SK-N-SH (cell line): ENCODE measurements around the gene EEF1AKMT3. TPM values are rescaled to one million over a fixed set of nuclear protein-coding genes. Genes with fewer than 3 reads are reported as not detected.

Source experiments
- CTCF ChIA-PET: fragments of 300-600, 350-600 bp; formaldehyde crosslinking; extraction: SDS; loops from one replicate; lab custom pipeline; 2021; lab: Yijun Ruan, JAX
- POLR2A ChIA-PET: fragments of 350-600 bp; sonication (Branson Sonifier 250); formaldehyde crosslinking; extraction: SDS; loops from one replicate; lab custom pipeline; 2020; ENCODE audit warnings: antibody characterized with exemption, inconsistent platforms; lab: Yijun Ruan, JAX
- DNase-seq: peaks from one replicate; pipeline ENCODE4 v3.0.0; 2012
- H2AFZ ChIP-seq: fragments of 200-600 bp; sonication (generic); 2 replicates; pipeline ENCODE4 v1.8.1; 2016; ENCODE audit warnings: antibody characterized with exemption, mild to moderate bottlenecking, low read depth
- H3F3A ChIP-seq: fragments of 200-600 bp; sonication (generic); replicated peaks from 2 replicates; pipeline ENCODE3; 2016; ENCODE audit warnings: antibody characterized with exemption, mild to moderate bottlenecking; ENCODE audit not compliant: insufficient read depth
- H3K27ac ChIP-seq, 2 experiments: fragments of 200-500 bp in 1 of 2; fragments of 200-600 bp in 1 of 2; sonication (Bioruptor generic) in 1 of 2; sonication (generic), shearing (Covaris generic) in 1 of 2; 2 replicates each; pipeline versions ENCODE4 v1.5.1 to v1.6.1; 2014 to 2016; ENCODE audit warnings: low read depth in 2 of 2, inconsistent platforms in 1 of 2, low read length in 1 of 2, mild to moderate bottlenecking in 1 of 2, mixed read lengths in 1 of 2
- H3K27me3 ChIP-seq: fragments of 200-600 bp; sonication (generic), shearing (Covaris generic); 2 replicates; pipeline ENCODE4 v1.6.1; 2016; ENCODE audit warnings: mixed run types; ENCODE audit not compliant: insufficient read depth
- H3K36me3 ChIP-seq, 2 experiments: fragments of 200-500 bp in 1 of 2; fragments of 200-600 bp in 1 of 2; sonication (Bioruptor generic) in 1 of 2; sonication (generic) in 1 of 2; replicated peaks in 1 of 2; 2 replicates each; pipeline versions ENCODE3 to v1.5.1; 2014 to 2016; ENCODE audit warnings: low read length in 1 of 2, mild to moderate bottlenecking in 1 of 2; ENCODE audit not compliant: insufficient read depth in 2 of 2, control insufficient read depth in 1 of 2
- H3K4me1 ChIP-seq, 2 experiments: fragments of 200-500 bp in 1 of 2; fragments of 200-600 bp in 1 of 2; sonication (Bioruptor generic) in 1 of 2; sonication (generic), shearing (Covaris generic) in 1 of 2; 2 replicates each; pipeline versions ENCODE4 v1.5.1 to v1.6.1; 2014 to 2016; ENCODE audit warnings: low read depth in 1 of 2, low read length in 1 of 2, mixed run types in 1 of 2; ENCODE audit not compliant: insufficient read depth in 2 of 2, control insufficient read depth in 1 of 2
- H3K4me2 ChIP-seq: fragments of 200-600 bp; sonication (generic), shearing (Covaris generic); 2 replicates; pipeline ENCODE4 v1.6.1; 2017; ENCODE audit warnings: mixed run types
- H3K4me3 ChIP-seq, 2 experiments: fragments of 200-500 bp in 1 of 2; fragments of 200-600 bp in 1 of 2; sonication (Bioruptor generic) in 1 of 2; sonication (generic), shearing (Covaris generic) in 1 of 2; 2 replicates each; pipeline versions ENCODE4 v1.5.1 to v1.8.1; 2014 to 2016; ENCODE audit warnings: low read depth in 2 of 2, inconsistent platforms in 1 of 2, low read length in 1 of 2, mild to moderate bottlenecking in 1 of 2, mixed read lengths in 1 of 2, moderate library complexity in 1 of 2
- H3K79me2 ChIP-seq: fragments of 200-600 bp; sonication (generic); 2 replicates; pipeline ENCODE4 v1.8.1; 2017; ENCODE audit warnings: mild to moderate bottlenecking; ENCODE audit not compliant: insufficient read depth
- H3K9ac ChIP-seq: fragments of 200-600 bp; sonication (generic); 2 replicates; pipeline ENCODE4 v1.6.1; 2017; ENCODE audit warnings: mixed run types
- H3K9me2 ChIP-seq: fragments of 200-600 bp; sonication (generic); 2 replicates; pipeline ENCODE4 v1.6.1; 2017; ENCODE audit warnings: mixed run types
- H3K9me3 ChIP-seq: fragments of 200-600 bp; sonication (generic); 2 replicates; pipeline ENCODE4 v1.6.1; 2017; ENCODE audit warnings: mixed run types, mild to moderate bottlenecking, moderate library complexity
- H4K20me1 ChIP-seq: fragments of 200-600 bp; sonication (generic); 2 replicates; pipeline ENCODE4 v1.6.1; 2017; ENCODE audit warnings: mild to moderate bottlenecking, mixed run types; ENCODE audit not compliant: insufficient read depth
- CHD2 ChIP-seq: fragments of 150-350 bp; IDR thresholded peaks from 2 replicates; pipeline ENCODE4 v1.6.1; 2018; ENCODE audit warnings: low read length; ENCODE audit not compliant: partially characterized antibody
- ELF1 ChIP-seq: IDR thresholded peaks from 2 replicates; pipeline ENCODE4 v1.4.0; 2012
- EP300 ChIP-seq, 2 experiments: IDR thresholded peaks; 2 replicates each; pipeline versions ENCODE4 v1.4.0 to v1.6.1; 2012; ENCODE audit warnings: borderline replicate concordance in 1 of 2, low read depth in 1 of 2, low read length in 1 of 2
- MEF2A ChIP-seq: IDR thresholded peaks from 2 replicates; pipeline ENCODE4 v1.4.0; 2012; ENCODE audit warnings: low read depth, borderline replicate concordance
- MXI1 ChIP-seq: IDR thresholded peaks from 2 replicates; pipeline ENCODE4 v1.6.1; 2012; ENCODE audit warnings: mild to moderate bottlenecking, low read depth, low read length, improper control_type of control experiment
- NRF1 ChIP-seq: IDR thresholded peaks from 2 replicates; pipeline ENCODE4 v1.6.1; 2012; ENCODE audit warnings: low read depth, mild to moderate bottlenecking, low read length
- POLR2AphosphoS5 ChIP-seq: IDR thresholded peaks from 2 replicates; pipeline ENCODE4 v1.6.1; 2012; ENCODE audit warnings: low read depth, low read length
- RXRA ChIP-seq: IDR thresholded peaks from 2 replicates; pipeline ENCODE4 v1.4.0; 2012; ENCODE audit warnings: low read depth, mild to moderate bottlenecking, borderline replicate concordance
- TAF1 ChIP-seq: IDR thresholded peaks from 2 replicates; pipeline ENCODE4 v1.6.1; 2012; ENCODE audit warnings: low read depth, mild to moderate bottlenecking, low read length, moderate library complexity, borderline replicate concordance
- WGBS: methylation state at CpG from one replicate; pipeline ENCODE4 v1.1.6; 2017; ENCODE audit warnings: low lambda C conversion rate; 5-methylcytosine and 5-hydroxymethylcytosine counted together
- polyA plus RNA-seq, 3 experiments: library from polyadenylated mRNA; depleted of rRNA; stranded (reverse); fragments of >200 nt; gene quantifications; 2 replicates each; pipeline ENCODE4 v1.2.3, GENCODE V29; 2012
- TF ChIP-seq, protein P1 (sequence below): IDR thresholded peaks from 2 replicates; pipeline ENCODE4 v1.4.0; 2012; ENCODE audit warnings: low read depth
- TF ChIP-seq, protein P2 (sequence below): IDR thresholded peaks from 2 replicates; pipeline ENCODE4; 2012
- TF ChIP-seq, protein P3 (sequence below): fragments of 200-600 bp; sonication (generic); IDR thresholded peaks from 2 replicates; pipeline ENCODE4 v1.6.1; 2017; ENCODE audit warnings: antibody characterized with exemption, mild to moderate bottlenecking, moderate library complexity
- TF ChIP-seq, protein P4 (sequence below): IDR thresholded peaks from 2 replicates; pipeline ENCODE4 v1.6.1; 2012; ENCODE audit warnings: mild to moderate bottlenecking, low read depth, low read length, moderate library complexity
- TF ChIP-seq, protein P5 (sequence below): fragments of 150-350 bp; IDR thresholded peaks from 2 replicates; pipeline ENCODE4 v1.6.1; 2016; ENCODE audit warnings: mild to moderate bottlenecking, low read depth, low read length

EEF1AKMT3 gene
- polyA plus RNA-seq, 1 of the 3 experiments (the other 2 are of a cell fraction), result 10.3 TPM

DNA sequence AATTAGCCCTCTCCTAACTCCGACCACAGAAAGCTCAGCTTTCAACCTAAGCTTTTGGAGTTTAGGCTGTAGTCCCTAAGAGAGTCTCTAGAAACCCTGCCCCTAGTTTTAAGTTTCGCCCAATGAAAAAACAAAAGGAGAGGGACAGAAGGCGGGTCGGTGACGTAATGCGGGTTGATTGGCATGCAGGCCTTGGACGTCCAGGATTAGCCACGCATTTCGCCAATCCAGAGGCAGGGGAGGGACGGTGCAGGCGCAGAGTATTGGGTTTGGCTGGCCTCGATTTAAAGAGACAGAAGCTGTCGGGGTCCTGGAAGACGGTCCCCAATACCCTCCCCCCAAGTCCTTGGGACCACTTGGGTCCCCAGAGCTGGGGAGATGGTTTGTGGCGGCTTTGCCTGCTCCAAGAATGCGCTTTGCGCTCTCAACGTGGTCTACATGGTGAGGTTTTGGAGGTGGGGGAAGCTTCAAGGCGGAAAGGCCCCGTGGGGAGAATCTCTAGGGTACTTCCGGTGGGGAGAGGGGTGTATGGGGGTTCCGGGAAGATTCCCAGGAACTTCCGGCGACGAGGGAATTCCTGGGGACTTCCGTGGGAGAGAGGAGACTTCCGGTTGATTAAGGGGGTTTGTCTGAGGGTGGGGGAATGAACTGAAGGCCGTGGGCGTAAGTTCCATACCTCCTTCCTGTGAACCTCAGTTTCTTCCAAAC lies 27.5 kb upstream of the EEF1AKMT3 start, which contains the start of gene TSPAN31 (continued):
- TF ChIP-seq, protein P1, sequence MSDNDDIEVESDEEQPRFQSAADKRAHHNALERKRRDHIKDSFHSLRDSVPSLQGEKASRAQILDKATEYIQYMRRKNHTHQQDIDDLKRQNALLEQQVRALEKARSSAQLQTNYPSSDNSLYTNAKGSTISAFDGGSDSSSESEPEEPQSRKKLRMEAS, result peak; percentile 29
- peak; percentile 62; the same call in 1 of the 2 replicates for TF ChIP-seq NRF1
- peak; percentile 58; the same call in 1 of the 2 replicates for TF ChIP-seq POLR2AphosphoS5
- no peak for TF ChIP-seq TAF1
- TF ChIP-seq, protein P2, sequence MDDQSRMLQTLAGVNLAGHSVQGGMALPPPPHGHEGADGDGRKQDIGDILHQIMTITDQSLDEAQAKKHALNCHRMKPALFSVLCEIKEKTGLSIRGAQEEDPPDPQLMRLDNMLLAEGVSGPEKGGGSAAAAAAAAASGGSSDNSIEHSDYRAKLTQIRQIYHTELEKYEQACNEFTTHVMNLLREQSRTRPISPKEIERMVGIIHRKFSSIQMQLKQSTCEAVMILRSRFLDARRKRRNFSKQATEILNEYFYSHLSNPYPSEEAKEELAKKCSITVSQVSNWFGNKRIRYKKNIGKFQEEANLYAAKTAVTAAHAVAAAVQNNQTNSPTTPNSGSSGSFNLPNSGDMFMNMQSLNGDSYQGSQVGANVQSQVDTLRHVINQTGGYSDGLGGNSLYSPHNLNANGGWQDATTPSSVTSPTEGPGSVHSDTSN, result peak; percentile 98

DNA sequence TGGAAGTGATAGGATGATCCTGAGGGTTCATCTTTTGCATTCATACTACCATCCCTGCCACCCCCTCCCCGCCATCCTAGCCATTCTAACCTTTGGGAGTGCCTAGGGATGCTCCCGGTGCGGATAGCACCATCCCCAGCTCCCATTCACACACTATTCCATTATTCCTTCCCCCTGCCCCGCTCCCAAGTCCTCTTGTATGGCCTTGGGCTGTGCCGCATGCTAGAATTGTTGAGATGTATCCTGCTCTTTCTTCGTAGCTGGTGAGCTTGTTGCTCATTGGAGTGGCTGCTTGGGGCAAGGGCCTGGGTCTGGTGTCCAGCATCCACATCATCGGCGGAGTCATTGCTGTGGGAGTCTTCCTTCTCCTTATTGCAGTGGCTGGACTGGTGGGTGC lies 26.9 kb upstream of the EEF1AKMT3 start:
- 21% methylated on average over 8 of the region's 8 CpGs for WGBS
- DNase-seq, result no peak
- peaks cover 27 to 43% of the 10 kb centered on the region in 2 experiments for H3K36me3 ChIP-seq
- no peaks in the 10 kb centered on the region for H3K27me3 ChIP-seq
- peak overlapping the region; percentile 96 to 98 for H3K27ac ChIP-seq
- peaks cover 0 to 20% of the 10 kb centered on the region in 2 experiments; a peak in 2 of 4 replicates for H3K4me1 ChIP-seq
- H2AFZ ChIP-seq, result no peak overlapping the region
- ChIA-PET POLR2A (interaction anchor here (0.6 to 2.1 kb wide), 6 partner anchors 10 to 126 kb away, joined by 3 to 18 read pairs (median 6); no protein-coding TSS in a partner anchor), CTCF (interaction anchor here (0.7 to 3.2 kb wide), 5 partner anchors 9 to 113 kb away, joined by 3 to 18 read pairs (median 10); partner anchors contain the start of gene B4GALNT1)
- H3K79me2 ChIP-seq, result peaks cover 22% of the 10 kb centered on the region
- H3K4me3 ChIP-seq, result peak overlapping the region; percentile 81 to 82
- TF ChIP-seq, protein P3, sequence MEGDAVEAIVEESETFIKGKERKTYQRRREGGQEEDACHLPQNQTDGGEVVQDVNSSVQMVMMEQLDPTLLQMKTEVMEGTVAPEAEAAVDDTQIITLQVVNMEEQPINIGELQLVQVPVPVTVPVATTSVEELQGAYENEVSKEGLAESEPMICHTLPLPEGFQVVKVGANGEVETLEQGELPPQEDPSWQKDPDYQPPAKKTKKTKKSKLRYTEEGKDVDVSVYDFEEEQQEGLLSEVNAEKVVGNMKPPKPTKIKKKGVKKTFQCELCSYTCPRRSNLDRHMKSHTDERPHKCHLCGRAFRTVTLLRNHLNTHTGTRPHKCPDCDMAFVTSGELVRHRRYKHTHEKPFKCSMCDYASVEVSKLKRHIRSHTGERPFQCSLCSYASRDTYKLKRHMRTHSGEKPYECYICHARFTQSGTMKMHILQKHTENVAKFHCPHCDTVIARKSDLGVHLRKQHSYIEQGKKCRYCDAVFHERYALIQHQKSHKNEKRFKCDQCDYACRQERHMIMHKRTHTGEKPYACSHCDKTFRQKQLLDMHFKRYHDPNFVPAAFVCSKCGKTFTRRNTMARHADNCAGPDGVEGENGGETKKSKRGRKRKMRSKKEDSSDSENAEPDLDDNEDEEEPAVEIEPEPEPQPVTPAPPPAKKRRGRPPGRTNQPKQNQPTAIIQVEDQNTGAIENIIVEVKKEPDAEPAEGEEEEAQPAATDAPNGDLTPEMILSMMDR, result no peak
- TF ChIP-seq POLR2AphosphoS5, result peak; percentile 63; the same call in 1 of the 2 replicates
- H3K9me2 ChIP-seq, result no peaks in the 10 kb centered on the region
- no peaks in the 10 kb centered on the region for H4K20me1 ChIP-seq
- H3K4me2 ChIP-seq, result peak overlapping the region; percentile 87
- no peaks in the 10 kb centered on the region for H3K9me3 ChIP-seq
- H3F3A ChIP-seq, result peaks cover 32% of the 10 kb centered on the region
- H3K9ac ChIP-seq, result peak overlapping the region; percentile 99

DNA sequence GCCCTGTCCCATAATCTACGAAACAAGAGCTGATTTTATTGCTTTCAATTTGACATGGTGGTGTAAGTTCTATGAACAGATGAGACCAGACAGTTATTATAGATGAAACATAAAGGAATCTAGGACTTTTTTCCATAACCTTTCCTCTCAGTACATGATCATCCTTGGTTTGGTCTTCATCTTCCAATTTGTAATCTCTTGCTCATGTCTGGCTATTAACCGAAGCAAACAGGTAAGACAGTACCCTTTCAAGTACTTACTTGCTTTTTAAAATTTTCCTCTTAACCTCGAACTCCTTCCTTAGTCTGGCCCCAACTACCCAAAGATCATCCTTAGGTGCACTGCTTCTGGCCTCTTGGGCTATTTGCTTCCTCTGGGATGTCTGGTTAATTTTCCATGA lies 26.4 kb upstream of the EEF1AKMT3 start:
- ChIA-PET CTCF (interaction anchor here (2.2 to 3.2 kb wide), 4 partner anchors 10 to 20 kb away, joined by 6 to 18 read pairs (median 12); no protein-coding TSS in a partner anchor), POLR2A (interaction anchor here (1.9 to 2.1 kb wide), 2 partner anchors 20 kb away, joined by 5 to 18 read pairs; no protein-coding TSS in a partner anchor)
- Histone ChIP-seq H3K4me2 (peak overlapping the region; percentile 87), H3K4me3 (peak overlapping the region; percentile 81 to 82), H4K20me1 (no peaks in the 10 kb centered on the region), H3K4me1 (peaks cover 0 to 25% of the 10 kb centered on the region in 2 experiments; a peak in 2 of 4 replicates), H3K9me2 (no peaks in the 10 kb centered on the region), H3K79me2 (peaks cover 28% of the 10 kb centered on the region), H2AFZ (no peak overlapping the region), H3K9me3 (no peaks in the 10 kb centered on the region), H3F3A (peaks cover 32% of the 10 kb centered on the region), H3K27me3 (no peaks in the 10 kb centered on the region), H3K36me3 (peaks cover 30 to 49% of the 10 kb centered on the region in 2 experiments), H3K9ac (peak overlapping the region; percentile 99), H3K27ac (peak overlapping the region; percentile 96 to 98; a peak in 3 of 4 replicates)
- WGBS, result 25% methylated on average over 3 of the region's 3 CpGs
- no peak for DNase-seq
- TF ChIP-seq, protein P4, sequence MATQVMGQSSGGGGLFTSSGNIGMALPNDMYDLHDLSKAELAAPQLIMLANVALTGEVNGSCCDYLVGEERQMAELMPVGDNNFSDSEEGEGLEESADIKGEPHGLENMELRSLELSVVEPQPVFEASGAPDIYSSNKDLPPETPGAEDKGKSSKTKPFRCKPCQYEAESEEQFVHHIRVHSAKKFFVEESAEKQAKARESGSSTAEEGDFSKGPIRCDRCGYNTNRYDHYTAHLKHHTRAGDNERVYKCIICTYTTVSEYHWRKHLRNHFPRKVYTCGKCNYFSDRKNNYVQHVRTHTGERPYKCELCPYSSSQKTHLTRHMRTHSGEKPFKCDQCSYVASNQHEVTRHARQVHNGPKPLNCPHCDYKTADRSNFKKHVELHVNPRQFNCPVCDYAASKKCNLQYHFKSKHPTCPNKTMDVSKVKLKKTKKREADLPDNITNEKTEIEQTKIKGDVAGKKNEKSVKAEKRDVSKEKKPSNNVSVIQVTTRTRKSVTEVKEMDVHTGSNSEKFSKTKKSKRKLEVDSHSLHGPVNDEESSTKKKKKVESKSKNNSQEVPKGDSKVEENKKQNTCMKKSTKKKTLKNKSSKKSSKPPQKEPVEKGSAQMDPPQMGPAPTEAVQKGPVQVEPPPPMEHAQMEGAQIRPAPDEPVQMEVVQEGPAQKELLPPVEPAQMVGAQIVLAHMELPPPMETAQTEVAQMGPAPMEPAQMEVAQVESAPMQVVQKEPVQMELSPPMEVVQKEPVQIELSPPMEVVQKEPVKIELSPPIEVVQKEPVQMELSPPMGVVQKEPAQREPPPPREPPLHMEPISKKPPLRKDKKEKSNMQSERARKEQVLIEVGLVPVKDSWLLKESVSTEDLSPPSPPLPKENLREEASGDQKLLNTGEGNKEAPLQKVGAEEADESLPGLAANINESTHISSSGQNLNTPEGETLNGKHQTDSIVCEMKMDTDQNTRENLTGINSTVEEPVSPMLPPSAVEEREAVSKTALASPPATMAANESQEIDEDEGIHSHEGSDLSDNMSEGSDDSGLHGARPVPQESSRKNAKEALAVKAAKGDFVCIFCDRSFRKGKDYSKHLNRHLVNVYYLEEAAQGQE, result no peak
- TF ChIP-seq RXRA, result no peak
- TF ChIP-seq ELF1, result no peak
- TF ChIP-seq EP300 (IDR thresholded peaks at IDR 0.05; ENCODE audit: borderline replicate concordance in 1 of 2, low read depth in 1 of 2, low read length in 1 of 2), result no peak
- no peak for TF ChIP-seq CHD2
- TF ChIP-seq MXI1, result no peak
- TF ChIP-seq, protein P5, sequence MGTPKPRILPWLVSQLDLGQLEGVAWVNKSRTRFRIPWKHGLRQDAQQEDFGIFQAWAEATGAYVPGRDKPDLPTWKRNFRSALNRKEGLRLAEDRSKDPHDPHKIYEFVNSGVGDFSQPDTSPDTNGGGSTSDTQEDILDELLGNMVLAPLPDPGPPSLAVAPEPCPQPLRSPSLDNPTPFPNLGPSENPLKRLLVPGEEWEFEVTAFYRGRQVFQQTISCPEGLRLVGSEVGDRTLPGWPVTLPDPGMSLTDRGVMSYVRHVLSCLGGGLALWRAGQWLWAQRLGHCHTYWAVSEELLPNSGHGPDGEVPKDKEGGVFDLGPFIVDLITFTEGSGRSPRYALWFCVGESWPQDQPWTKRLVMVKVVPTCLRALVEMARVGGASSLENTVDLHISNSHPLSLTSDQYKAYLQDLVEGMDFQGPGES, result no peak
- no peak for TF ChIP-seq MEF2A
